Mesendoderm (in vitro differentiated cells): ENCODE measurements around the gene ALG14. TPM values are rescaled to one million over a fixed set of nuclear protein-coding genes. Genes with fewer than 3 reads are reported as not detected.

Experiments
- DNase-seq: peaks from one replicate; pipeline ENCODE4 v3.0.0; 2013
- H2AK5ac ChIP-seq: 2 replicates; pipeline ENCODE4 v1.6.1; 2013; ENCODE audit warnings: low read length, inconsistent platforms
- H2BK120ac ChIP-seq: 2 replicates; pipeline ENCODE4 v1.6.1; 2013; ENCODE audit warnings: low read depth, mild to moderate bottlenecking, low read length, moderate library complexity, mixed read lengths
- H2BK15ac ChIP-seq: replicated peaks from 2 replicates; pipeline ENCODE4 v1.6.1; 2013; ENCODE audit warnings: low read depth, mild to moderate bottlenecking, moderate library complexity
- H2BK5ac ChIP-seq: 2 replicates; pipeline ENCODE4 v1.6.1; 2013; ENCODE audit warnings: low read length, inconsistent platforms
- H3K18ac ChIP-seq: 2 replicates; pipeline ENCODE4 v1.6.1; 2013; ENCODE audit warnings: mild to moderate bottlenecking, low read length, mixed read lengths
- H3K23ac ChIP-seq: one replicate; pipeline ENCODE4 v1.6.1; 2013; ENCODE audit warnings: low read length
- H3K27ac ChIP-seq: 2 replicates; pipeline ENCODE4 v1.5.1; 2013; ENCODE audit warnings: low read depth, mild to moderate bottlenecking, inconsistent platforms, low read length, moderate library complexity
- H3K27me3 ChIP-seq: 2 replicates; pipeline ENCODE4 v1.6.1; 2013; ENCODE audit warnings: low read length, control low read depth, mild to moderate bottlenecking, inconsistent platforms; ENCODE audit not compliant: insufficient read depth, poor library complexity
- H3K36me3 ChIP-seq: 2 replicates; pipeline ENCODE4 v1.6.1; 2013; ENCODE audit warnings: low read length, inconsistent platforms; ENCODE audit not compliant: control insufficient read depth, insufficient read depth
- H3K4ac ChIP-seq: one replicate; pipeline ENCODE4 v1.6.1; 2013; ENCODE audit warnings: low read depth, mild to moderate bottlenecking, low read length, moderate library complexity
- H3K4me1 ChIP-seq: 2 replicates; pipeline ENCODE4 v1.6.1; 2013; ENCODE audit warnings: low read depth, low read length, inconsistent platforms; ENCODE audit not compliant: control insufficient read depth
- H3K4me2 ChIP-seq: 2 replicates; pipeline ENCODE4 v1.6.1; 2013; ENCODE audit warnings: low read length
- H3K4me3 ChIP-seq: 2 replicates; pipeline ENCODE4 v1.5.1; 2013; ENCODE audit warnings: mild to moderate bottlenecking, low read length
- H3K56ac ChIP-seq: one replicate; pipeline ENCODE4 v1.6.1; 2013; ENCODE audit warnings: low read length
- H3K79me1 ChIP-seq: 2 replicates; pipeline ENCODE4 v1.6.1; 2013; ENCODE audit warnings: low read length, inconsistent platforms
- H3K79me2 ChIP-seq: 2 replicates; pipeline ENCODE4 v1.6.1; 2013; ENCODE audit warnings: mild to moderate bottlenecking, low read length; ENCODE audit not compliant: control insufficient read depth, insufficient read depth
- H3K9ac ChIP-seq: 2 replicates; pipeline ENCODE4 v1.6.1; 2013; ENCODE audit warnings: low read length, inconsistent platforms
- H4K5ac ChIP-seq: one replicate; pipeline ENCODE4 v1.6.1; 2013; ENCODE audit warnings: low read length
- H4K8ac ChIP-seq: one replicate; pipeline ENCODE4 v1.6.1; 2013; ENCODE audit warnings: low read depth, mild to moderate bottlenecking, control low read depth, low read length, moderate library complexity
- WGBS: extraction: QIAGEN DNeasy Blood & Tissue Kit; methylation state at CpG from one replicate; pipeline ENCODE4 v1.1.7; 2013; ENCODE audit warnings: low lambda C conversion rate, missing lambda C conversion rate; ENCODE audit not compliant: insufficient coverage; ENCODE audit errors: extremely low coverage; 5-methylcytosine and 5-hydroxymethylcytosine counted together
- polyA plus RNA-seq, 2 experiments: library from polyadenylated mRNA; stranded (reverse); fragments of 200-250 nt; gene quantifications; one replicate each; pipeline ENCODE4 v1.2.3, GENCODE V29; 2013

Gene ALG14, protein sequence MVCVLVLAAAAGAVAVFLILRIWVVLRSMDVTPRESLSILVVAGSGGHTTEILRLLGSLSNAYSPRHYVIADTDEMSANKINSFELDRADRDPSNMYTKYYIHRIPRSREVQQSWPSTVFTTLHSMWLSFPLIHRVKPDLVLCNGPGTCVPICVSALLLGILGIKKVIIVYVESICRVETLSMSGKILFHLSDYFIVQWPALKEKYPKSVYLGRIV
- 2.7 TPM for polyA plus RNA-seq (2013, experiment 1 of 2)
- 2.9 TPM for polyA plus RNA-seq (2013, experiment 2 of 2)

DNA sequence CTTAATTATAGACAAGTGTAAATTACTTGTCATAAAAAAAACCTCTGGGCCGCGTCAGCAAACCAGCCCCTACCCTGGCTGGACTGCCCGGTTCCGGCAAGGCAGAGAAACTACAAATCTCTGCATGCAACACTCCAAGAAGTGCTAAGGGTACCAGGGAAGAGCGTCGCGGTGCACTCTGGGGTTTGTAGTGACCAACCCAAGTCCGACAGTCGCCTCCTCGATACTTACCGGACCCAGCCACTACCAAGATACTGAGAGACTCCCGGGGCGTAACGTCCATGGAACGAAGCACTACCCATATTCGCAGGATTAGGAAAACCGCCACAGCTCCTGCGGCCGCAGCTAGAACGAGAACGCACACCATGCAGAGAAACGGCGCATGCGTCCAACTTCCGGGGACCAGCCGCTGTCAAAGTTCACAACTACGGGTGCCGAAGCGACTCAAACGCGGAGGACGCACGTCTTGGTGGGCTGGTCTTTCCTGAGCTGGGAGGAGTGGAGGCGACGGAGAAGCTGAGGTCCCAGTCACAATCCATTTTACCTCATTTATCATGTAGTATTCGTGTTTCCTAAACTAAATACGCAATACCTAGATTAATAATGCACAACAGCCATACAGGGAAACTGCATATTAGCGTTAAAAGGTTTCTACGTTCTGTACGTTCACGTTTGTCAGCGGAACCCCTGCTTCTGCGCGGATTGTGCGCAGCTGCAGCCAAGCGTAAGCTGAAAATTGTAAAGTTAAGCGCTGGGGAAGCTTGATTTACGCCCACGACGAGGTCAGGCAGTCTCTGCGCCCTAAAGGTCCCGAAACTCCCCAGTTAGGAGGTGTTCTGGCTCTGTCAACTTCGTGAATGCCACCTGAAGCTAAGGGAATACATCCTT is at the start of gene ALG14:
Gene ALG14 (minus strand): TSS at position 420 of the 888 bp plus-strand sequence. CDS start 53 bp downstream, at position 367.
- Histone ChIP-seq H3K4ac (peak within 1 kb of the TSS; percentile 58), H2BK120ac (no peak within 1 kb of the TSS), H3K23ac (no peak within 1 kb of the TSS), H3K27me3 (no peaks in the 10 kb centered on the region), H3K27ac (no peak within 1 kb of the TSS), H3K79me2 (no peaks in the 10 kb centered on the region), H3K4me3 (peak within 1 kb of the TSS; percentile 75), H2BK15ac (no peak within 1 kb of the TSS), H2AK5ac (no peak within 1 kb of the TSS), H3K4me1 (no peaks in the 10 kb centered on the region), H2BK5ac (peak within 1 kb of the TSS; percentile 75), H3K79me1 (no peaks in the 10 kb centered on the region), H3K4me2 (peak within 1 kb of the TSS; percentile 89), H3K18ac (peak within 1 kb of the TSS; percentile 65), H3K36me3 (no peaks in the 10 kb centered on the region), H4K8ac (no peak within 1 kb of the TSS), H3K56ac (peak within 1 kb of the TSS; percentile 96), H3K9ac (peak within 1 kb of the TSS; percentile 82), H4K5ac (peak within 1 kb of the TSS; percentile 7)
- no CpG with 5 or more reads among the region's 53 CpGs for WGBS
- DNase-seq = peak; percentile 98

GRCh38 chr1:95122151-95122697 is 49.5 kb upstream of the ALG14 start:
- no peak overlapping the region for H3K18ac ChIP-seq
- H3K36me3 ChIP-seq = no peaks in the 10 kb centered on the region
- no peak overlapping the region for H3K4ac ChIP-seq
- H4K8ac ChIP-seq = no peak overlapping the region
- no peak overlapping the region for H3K9ac ChIP-seq
- H4K5ac ChIP-seq = no peak overlapping the region
- H3K79me1 ChIP-seq = no peaks in the 10 kb centered on the region
- no peak overlapping the region for H2BK15ac ChIP-seq
- no CpG with 5 or more reads among the region's 8 CpGs for WGBS
- H3K27ac ChIP-seq = no peak overlapping the region
- H3K23ac ChIP-seq = no peak overlapping the region
- no peaks in the 10 kb centered on the region for H3K27me3 ChIP-seq
- H3K4me1 ChIP-seq = no peaks in the 10 kb centered on the region
- no peaks in the 10 kb centered on the region for H3K79me2 ChIP-seq
- H3K4me3 ChIP-seq = no peak overlapping the region
- H3K4me2 ChIP-seq = no peak overlapping the region
- no peak overlapping the region for H2BK5ac ChIP-seq
- DNase-seq = peak; percentile 10
- H2BK120ac ChIP-seq = no peak overlapping the region
- H2AK5ac ChIP-seq = no peak overlapping the region
- no peak overlapping the region for H3K56ac ChIP-seq

DNA sequence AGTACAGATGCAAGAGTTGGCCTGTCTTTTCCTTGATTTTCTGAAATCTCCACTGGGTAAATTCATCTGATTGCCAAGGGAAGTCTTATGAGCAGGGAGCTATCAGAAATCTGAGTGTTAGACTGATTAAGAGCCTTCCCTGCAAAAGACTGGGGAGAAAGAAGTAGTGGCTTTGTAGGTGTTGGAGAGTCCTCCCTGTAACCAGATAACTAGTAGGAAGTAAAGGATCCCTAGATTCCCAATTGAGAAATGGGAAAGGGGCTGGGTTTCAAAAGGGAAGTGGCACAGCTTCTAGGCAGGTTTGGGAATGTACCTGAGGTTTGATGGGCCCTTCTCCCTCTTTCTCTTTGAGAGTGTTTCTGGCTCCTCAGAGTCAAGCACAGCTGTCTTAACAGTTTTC is 46.5 kb upstream of the ALG14 start:
- no peak overlapping the region for H4K8ac ChIP-seq
- H2BK15ac ChIP-seq = no peak overlapping the region
- H3K4me2 ChIP-seq = no peak overlapping the region
- no peaks in the 10 kb centered on the region for H3K27me3 ChIP-seq
- H3K79me2 ChIP-seq = no peaks in the 10 kb centered on the region
- no peak overlapping the region for H3K4me3 ChIP-seq
- DNase-seq = peak; percentile 2
- no peak overlapping the region for H3K9ac ChIP-seq
- H3K79me1 ChIP-seq = no peaks in the 10 kb centered on the region
- H3K56ac ChIP-seq = no peak overlapping the region
- H3K23ac ChIP-seq = no peak overlapping the region
- H2AK5ac ChIP-seq = no peak overlapping the region
- no peak overlapping the region for H2BK120ac ChIP-seq
- no peaks in the 10 kb centered on the region for H3K4me1 ChIP-seq
- no peak overlapping the region for H4K5ac ChIP-seq
- H3K36me3 ChIP-seq = no peaks in the 10 kb centered on the region
- no peak overlapping the region for H3K18ac ChIP-seq
- no peak overlapping the region for H3K27ac ChIP-seq
- H2BK5ac ChIP-seq = no peak overlapping the region
- H3K4ac ChIP-seq = no peak overlapping the region

DNA sequence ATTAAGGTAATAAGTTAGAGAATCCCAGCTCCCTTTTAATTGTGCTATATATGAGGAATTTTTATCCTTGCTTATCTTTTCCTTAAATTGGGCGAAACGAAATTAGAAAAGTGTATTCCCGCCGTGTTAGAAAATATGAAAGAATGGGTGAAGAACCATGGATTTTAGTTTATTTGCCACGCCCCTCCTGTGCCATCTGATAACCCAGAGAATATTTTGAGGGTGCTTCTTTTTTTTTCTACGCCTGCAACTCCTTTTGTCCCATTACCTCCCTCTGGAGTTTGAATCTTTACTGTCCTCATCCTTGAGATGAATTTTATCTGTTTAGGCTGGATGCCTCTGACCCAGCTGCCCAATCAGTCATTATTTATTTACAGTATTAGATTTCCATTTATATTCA is 46.0 kb upstream of the ALG14 start:
- Histone ChIP-seq H3K56ac (no peak overlapping the region), H3K79me1 (no peaks in the 10 kb centered on the region), H2BK15ac (no peak overlapping the region), H2BK5ac (no peak overlapping the region), H3K4me3 (no peak overlapping the region), H2AK5ac (no peak overlapping the region), H3K27ac (no peak overlapping the region), H2BK120ac (no peak overlapping the region), H3K36me3 (no peaks in the 10 kb centered on the region), H3K79me2 (no peaks in the 10 kb centered on the region), H4K5ac (no peak overlapping the region), H3K4me1 (no peaks in the 10 kb centered on the region), H3K23ac (no peak overlapping the region), H3K9ac (no peak overlapping the region), H4K8ac (no peak overlapping the region), H3K4me2 (no peak overlapping the region), H3K27me3 (no peaks in the 10 kb centered on the region), H3K18ac (no peak overlapping the region), H3K4ac (no peak overlapping the region)
- DNase-seq = no peak
- no CpG with 5 or more reads among the region's 6 CpGs for WGBS

DNA sequence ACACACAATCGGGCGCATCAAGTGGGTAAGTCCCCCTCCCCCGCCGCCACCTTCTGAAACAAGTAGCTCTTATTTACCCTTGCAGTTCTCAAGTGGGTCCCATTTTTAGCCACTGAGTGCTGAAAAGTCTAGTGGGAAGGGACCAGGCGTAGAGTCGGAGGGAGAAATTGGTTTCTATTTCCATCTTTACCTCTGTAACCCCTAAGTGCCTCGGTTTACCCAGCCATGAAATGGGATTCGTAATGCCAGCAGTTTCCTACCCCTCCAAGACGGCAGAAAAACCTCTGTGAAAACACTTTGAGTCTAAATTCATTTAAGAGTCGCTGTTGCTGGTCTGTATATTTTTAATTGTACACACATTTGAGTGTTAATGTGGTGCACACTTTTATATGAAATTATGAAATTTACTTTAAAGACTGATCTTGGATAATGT is 45.3 kb upstream of the ALG14 start:
- no peak for DNase-seq
- Histone ChIP-seq H3K4ac (no peak overlapping the region), H3K36me3 (no peaks in the 10 kb centered on the region), H4K5ac (peak overlapping the region; percentile 54), H2BK15ac (no peak overlapping the region), H2BK5ac (no peak overlapping the region), H3K23ac (no peak overlapping the region), H3K18ac (no peak overlapping the region), H3K27me3 (no peaks in the 10 kb centered on the region), H2AK5ac (no peak overlapping the region), H3K4me1 (no peaks in the 10 kb centered on the region), H3K79me1 (no peaks in the 10 kb centered on the region), H3K79me2 (no peaks in the 10 kb centered on the region), H3K9ac (peak overlapping the region; percentile 63), H4K8ac (no peak overlapping the region), H2BK120ac (no peak overlapping the region), H3K56ac (peak overlapping the region; percentile 81), H3K4me2 (peak overlapping the region; percentile 63), H3K4me3 (peak overlapping the region; percentile 70), H3K27ac (no peak overlapping the region)
- no CpG with 5 or more reads among the region's 10 CpGs for WGBS
